A172 (cell line): Measurements from ENCODE around the gene TOPBP1. TPM values are rescaled to one million over a fixed set of nuclear protein-coding genes. Genes with fewer than 3 reads are reported as not detected.
"Not testable (repeated sequence)": the region's sequence is repeated elsewhere in the genome, so short reads cannot be mapped to it uniquely, and the experiment has no call there.

ENCODE experiments used
- DNase-seq: peaks from one replicate; pipeline ENCODE4 v3.0.0-alpha.2; 2015; ENCODE audit warnings: low spot score
- total RNA-seq: library from RNA; depleted of rRNA; stranded (reverse); fragments of >200 nt; shearing (Covaris generic); gene quantifications from 2 replicates; pipeline ENCODE4 v1.2.3, GENCODE V29; 2014; rRNA removed

TOPBP1 gene
- total RNA-seq, 1 experiment from 2014 or later = 73.0 TPM

DNA sequence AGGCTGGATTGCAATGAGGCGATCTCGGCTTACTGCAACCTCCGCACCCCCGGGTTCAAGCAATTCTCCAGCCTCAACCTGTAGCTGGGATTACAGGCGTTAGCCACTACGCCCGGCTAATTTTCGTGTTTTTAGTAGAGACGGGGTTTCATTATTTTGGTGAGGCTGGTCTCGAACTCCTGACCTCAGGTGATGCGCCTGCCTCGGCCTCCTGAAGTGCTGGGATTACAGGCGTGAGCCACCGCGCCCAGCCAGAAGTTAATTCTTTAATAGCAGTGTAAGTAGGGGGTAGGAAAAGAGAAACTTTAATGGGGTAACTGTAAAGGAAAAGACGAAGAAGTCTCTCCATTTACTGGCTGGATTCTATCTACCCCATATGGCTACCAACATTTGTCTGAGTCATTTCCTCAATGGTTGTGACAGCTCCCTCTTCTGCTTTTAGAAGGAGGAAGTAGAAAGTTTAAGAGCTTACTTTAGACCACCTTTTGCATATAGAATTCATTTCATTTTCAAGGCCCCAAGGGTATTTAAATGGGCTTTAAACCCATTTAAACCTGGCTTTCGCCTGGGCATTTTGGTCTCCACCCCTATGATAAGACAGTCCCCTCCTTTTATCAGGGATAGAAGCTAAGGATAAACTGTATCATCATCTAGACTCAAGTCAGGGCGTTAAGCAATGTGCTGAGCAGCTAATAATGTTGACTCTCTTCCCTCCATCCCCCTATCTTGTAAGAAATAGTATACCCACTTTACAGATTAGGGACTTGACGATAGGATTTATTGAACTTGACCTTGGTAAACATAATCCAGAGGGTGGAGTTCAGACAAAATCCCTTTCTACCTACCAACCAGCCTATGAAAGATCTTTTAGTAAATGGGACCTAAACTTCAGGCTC is 89.3 kb downstream of the TOPBP1 start:
- peak; percentile 54 for DNase-seq

DNA sequence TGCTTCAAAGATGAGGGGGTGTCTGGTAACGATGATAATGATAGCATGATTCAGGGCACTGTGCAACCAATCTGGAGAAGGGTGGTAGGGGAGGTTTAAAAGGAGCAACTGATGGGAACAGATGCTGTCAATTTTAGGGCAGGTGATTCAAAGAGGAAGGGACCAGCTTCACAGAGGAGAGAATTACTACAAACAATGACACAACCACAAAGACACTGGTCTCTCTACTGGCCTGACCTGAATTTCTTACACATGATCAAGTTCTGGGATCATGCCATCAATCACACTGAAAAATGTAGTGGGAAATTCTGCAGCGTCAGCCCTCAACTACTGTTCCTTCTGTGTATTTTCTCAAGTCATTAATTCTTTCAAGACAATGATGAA is 90.8 kb downstream of the TOPBP1 start:
- no peak for DNase-seq

GRCh38 chr3:133570139-133570936 is 91.4 kb downstream of the TOPBP1 start:
- peak; percentile 87 for DNase-seq

- DNase-seq = peak; percentile 99
Measured at GRCh38 chr3:133568294-133569014, 93.3 kb downstream of the TOPBP1 start.

DNA sequence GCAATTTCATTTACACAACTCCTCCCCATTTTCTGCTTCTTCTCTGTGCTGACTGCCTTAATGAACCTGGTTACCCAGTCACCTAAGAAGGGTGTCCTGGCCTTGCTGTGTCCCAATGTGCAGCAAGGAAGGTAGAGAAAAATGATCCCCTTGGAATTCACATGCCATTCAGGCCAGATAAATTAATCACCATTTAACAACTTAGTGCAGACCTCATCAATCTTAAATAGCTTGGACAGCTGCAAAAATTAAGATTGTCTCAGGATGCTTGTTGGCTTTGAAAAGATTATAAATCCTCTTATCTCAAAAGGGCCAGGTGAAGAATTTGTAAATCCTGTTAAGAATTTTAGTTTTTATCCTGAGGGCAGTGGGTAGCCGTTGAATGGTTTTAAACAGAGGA is 97.9 kb downstream of the TOPBP1 start:
- DNase-seq = no peak

DNA sequence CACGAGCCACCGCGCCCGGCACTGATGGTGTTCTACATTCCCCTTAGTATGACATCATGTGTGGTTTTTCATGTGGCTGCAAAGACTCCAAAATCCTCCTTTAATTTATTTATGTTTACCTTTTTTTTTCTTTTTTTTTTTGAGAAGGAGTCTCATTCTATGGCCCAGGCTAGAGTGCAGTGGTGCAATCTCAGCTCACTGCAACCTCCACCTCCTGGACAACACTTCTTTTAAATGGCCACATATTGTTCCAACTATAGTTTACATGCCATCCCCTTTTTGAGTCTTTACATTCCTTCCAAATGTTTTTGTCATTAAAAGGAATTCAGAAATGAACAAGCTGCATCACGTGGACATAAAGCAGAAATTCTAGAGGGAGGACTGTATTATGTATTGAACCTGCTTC is 98.6 kb downstream of the TOPBP1 start:
- no peak for DNase-seq

DNA sequence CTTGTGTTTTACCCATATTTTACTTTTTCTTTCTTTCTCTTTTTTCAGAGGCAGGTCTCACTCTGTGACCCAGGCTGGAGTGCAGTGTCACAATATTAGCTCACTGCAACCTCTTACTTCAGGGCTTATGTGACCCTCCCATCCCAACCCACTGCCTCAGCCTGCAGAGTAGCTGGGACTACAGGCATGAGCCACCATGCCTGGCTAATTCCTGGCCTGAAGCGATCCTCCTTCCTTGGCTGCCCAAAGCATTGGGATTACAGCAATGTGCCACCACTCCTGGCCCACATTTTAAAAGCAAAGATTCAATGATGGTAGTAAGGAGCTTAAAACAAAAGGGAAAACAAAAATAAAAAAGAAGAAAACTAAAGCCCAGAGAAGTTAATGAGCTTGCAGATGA is 99.4 kb downstream of the TOPBP1 start:
- no peak for DNase-seq

- DNase-seq = no peak
Measured at GRCh38 chr3:133561679-133562078, 100.1 kb downstream of the TOPBP1 start.

DNA sequence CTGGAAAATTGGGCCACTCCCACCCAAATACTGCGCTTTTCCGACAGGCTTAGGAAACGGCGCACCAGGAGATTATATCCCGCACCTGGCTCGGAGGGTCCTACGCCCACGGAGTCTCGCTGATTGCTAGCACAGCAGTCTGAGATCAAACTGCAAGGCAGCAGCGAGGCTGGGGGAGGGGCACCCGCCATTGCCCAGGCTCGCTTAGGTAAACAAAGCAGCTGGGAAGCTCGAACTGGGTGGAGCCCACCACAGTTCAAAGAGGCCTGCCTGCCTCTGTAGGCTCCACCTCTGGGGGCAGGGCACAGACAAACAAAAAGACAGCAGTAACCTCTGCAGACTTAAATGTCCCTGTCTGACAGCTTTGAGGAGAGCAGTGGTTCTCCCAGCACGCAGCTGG is 110.2 kb downstream of the TOPBP1 start:
- DNase-seq = not testable (repeated sequence)

Other genes with a start within 250 kb of the TOPBP1 start
- 239 and 271 TPM in 2 replicates for gene CDV3, start 88.3 kb downstream of the TOPBP1 start, total RNA-seq
- under 0.01 and 1.7 TPM in 2 replicates for gene TF, start 84.5 kb upstream of the TOPBP1 start, total RNA-seq
- gene SRPRB, start 143.9 kb upstream of the TOPBP1 start, total RNA-seq = 96.0 and 107 TPM in 2 replicates
- 0.33 and 1.3 TPM in 2 replicates for gene RAB6B, start 233.9 kb upstream of the TOPBP1 start, total RNA-seq